ENCODE results near the gene UMODL1.

The UMODL1 gene

GRCh38 chr21:42190486-42190863 is 119.4 kb downstream of the UMODL1 start:
- DNase-seq (ENCODE audit: low spot score), result no peak

DNA sequence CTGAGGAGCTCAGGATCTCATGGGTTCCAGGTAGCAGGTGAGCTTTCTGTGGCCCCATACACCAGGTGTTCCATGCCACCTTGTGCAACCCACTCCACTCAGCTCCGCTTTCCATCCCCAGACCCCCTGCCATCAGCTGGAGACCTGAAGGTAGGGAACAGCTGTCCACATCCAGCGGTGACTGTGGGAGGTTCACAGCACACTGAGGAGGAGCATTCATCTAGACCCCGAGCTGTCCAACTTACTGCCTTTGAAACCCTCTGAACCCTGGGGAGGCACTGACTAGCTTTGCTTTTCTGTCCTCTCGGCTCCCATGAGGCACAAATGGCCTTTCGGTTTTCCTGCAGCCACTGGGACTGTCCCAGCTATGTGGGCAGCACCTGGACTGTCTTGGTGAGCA is 119.9 kb downstream of the UMODL1 start:
- DNase-seq (ENCODE audit: low spot score), result no peak

DNA sequence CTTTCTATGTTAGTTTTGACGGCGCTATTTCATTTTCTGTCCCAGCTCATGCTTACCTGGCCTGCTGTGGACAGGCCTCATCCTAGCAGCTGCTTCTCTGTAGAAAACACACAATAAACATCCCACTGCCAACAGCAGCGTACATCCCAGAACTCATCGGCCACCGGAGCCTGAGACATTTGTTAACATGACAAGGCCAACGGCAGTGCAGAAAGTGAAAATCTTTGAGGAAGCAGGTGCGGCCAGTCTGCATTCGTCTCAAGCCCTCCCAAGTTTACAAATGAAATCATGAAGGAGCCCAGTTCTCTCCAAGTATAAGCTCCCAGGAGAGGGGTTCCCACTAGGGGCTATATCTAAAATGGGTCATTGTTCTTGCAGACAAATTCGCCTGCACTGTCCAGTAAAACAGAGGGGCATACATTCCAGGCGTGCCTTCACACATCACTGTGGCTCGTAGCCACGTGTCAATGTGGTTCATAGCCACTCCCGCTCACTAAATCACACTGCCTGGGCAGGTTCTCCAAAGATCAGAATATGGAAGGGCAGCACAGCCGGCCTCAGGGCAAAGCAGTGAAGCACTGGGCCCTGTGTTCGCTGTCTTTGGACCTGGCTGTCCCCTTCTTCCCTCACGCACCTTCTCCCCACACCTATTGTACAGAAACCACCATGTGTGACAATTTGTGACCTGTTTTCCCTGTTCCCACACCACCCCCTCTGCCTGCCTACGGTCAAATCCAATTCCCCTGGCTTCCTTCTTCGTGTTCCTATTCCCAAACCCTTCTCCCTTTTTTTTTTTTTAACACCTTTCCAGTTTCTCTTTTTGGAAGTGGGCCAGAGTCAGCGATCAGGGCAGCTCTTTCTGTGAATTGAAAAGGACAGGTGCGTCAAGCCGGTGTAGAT is 120.8 kb downstream of the UMODL1 start:
- DNase-seq (ENCODE audit: low spot score), result peak; percentile 58

All from SW480 (cell line).